M059J (cell line): ENCODE data around the gene ZACN. TPM values are rescaled to one million over a fixed set of nuclear protein-coding genes. Genes with fewer than 3 reads are reported as not detected.

Source experiments
- DNase-seq: peaks from one replicate; pipeline ENCODE4 v3.0.0-alpha.2; 2012; ENCODE audit warnings: low read depth
- total RNA-seq: library from RNA; depleted of rRNA; stranded (reverse); fragments of >200 nt; shearing (Covaris generic); gene quantifications from 2 replicates; pipeline ENCODE4 v1.2.3, GENCODE V29; 2014

ZACN gene
- total RNA-seq, 1 experiment from 2014 or later: 0.02 TPM

DNA sequence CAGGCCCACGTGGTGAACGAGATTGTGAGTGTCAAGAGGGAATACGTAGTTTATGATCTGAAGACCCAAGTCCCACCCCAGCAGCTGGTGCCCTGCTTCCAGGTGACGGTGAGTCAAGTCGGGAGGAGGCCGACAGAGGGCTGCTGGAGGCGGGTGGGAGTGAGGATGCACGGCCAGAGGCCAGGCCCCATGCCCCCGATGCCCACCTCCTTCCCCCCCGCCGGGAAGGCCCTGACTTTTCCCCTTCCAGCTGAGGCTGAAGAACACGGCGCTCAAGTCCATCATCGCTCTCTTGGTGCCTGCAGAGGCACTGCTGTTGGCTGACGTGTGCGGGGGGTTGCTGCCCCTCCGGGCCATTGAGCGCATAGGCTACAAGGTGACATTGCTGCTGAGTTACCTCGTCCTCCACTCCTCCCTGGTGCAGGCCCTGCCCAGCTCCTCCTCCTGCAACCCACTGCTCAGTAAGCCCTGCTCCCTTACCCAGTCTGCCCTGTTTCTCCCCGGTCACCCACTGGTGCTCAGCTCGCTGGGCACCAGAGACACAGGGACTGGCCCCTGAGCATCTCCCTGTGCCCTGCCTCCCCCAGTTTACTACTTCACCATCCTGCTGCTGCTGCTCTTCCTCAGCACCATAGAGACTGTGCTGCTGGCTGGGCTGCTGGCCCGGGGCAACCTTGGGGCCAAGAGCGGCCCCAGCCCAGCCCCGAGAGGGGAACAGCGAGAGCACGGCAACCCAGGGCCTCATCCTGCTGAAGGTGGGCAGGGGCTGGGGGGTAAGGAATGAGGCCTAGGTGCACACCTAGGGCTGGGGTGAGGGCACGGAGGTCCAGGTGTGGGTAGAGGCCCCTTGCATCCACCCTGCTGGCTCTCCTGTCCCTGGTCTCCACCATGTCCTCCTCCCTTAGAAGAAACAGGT, 2.6 kb downstream of the ZACN start:
- no peak for DNase-seq

DNA sequence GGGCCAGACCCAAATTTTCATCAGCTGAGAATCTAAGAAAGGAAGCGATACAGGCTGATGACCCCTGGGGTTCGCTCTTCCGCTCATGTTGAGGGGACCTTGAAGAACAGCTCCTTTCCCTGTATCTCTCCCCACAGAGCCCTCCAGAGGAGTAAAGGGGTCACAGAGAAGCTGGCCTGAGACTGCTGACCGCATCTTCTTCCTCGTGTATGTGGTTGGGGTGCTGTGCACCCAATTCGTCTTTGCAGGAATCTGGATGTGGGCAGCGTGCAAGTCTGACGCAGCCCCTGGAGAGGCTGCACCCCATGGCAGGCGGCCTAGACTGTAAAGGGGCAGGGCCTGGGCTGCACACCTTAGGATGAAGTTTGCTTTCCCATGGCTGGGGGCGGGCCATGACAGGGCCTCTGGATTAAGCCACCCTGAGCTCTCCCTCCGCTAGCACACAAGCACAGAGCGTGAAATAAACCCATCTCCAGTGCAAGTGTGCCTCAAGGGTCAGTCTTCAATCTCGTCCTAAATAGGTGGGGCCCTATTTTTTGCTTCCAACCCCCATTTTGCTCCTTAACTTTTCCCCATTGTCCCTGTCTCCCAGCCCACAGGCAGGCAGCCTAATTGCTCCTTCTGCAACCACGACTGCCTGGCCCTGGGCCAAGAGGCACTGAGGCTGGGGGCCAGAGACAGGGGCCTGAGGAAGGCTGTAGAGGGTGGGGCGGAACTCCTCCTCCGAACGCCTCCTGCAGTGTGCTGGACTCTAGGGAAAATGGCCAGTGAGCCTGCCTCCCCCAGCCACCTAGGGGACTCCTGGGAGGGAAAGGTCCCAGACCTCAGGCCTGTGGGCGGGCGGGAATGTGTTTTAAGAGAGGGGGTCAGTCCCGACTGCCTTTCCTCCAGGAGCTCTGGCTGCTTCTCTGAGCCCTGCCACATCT, 3.6 kb downstream of the ZACN start:
- DNase-seq: no peak

DNA sequence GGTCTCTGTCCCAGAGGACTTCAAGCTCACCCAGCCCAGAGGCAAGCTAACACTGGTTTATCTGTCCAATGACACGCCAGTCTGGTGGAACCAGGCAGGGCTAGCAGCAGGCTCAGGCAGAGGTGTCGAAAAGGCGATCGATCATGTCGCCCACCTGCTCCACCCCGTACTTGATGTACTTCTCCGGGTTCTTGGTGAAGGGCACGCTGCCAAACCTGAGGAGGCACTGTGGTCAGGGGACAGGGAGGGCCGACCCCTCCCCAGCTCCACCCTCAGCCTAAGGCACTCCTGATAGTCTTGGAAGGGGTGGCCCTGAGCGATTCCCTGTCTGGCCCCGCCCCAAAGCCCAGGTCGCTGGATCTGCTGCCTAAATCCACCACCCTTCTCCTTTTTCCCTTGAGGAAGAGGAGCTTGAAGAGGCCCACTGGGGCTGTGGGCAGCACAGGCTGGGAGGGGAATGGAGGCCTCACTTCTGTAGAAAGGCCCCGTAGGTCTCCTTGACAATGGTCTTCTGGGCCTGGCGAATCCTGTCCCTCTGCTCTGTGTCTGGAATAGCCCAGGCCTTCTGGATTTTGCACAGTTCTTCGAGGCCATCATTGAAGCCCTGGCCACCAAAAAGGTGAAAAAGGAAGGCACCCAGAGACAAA, 4.7 kb downstream of the ZACN start:
- no peak for DNase-seq

DNA sequence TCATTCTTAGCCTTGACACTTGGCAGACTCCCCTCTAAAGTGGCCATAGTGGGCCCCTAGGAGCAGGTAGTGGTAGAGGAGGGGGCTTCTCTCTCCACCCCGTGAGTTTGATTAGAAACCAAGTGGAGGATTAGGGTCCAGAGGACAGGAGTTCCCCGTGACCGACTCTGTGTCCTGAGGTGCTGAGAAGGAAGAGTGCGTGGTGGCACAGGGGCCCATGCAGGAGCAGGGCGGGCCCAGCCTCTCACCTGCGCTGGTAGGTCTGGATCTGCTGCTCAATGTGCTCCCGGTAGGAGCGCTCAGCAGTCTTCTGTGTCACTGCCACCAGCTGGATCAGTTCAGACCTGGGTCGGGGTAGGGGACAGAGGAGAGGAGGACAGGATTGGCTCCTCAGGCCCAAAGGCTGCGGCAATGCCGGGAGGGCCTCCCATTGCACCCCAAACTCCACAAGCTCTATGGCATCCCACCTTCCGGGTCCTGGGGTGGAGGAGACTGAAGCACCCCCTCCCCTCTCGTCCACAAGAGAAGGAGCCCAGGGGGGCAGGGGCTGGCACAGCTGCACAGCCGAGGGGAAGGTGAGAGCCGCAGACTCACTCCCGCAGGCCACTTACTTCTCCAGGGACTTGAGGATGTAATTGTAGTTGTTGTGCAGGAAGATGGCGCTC, 6.2 kb downstream of the ZACN start:
- DNase-seq: no peak

DNA sequence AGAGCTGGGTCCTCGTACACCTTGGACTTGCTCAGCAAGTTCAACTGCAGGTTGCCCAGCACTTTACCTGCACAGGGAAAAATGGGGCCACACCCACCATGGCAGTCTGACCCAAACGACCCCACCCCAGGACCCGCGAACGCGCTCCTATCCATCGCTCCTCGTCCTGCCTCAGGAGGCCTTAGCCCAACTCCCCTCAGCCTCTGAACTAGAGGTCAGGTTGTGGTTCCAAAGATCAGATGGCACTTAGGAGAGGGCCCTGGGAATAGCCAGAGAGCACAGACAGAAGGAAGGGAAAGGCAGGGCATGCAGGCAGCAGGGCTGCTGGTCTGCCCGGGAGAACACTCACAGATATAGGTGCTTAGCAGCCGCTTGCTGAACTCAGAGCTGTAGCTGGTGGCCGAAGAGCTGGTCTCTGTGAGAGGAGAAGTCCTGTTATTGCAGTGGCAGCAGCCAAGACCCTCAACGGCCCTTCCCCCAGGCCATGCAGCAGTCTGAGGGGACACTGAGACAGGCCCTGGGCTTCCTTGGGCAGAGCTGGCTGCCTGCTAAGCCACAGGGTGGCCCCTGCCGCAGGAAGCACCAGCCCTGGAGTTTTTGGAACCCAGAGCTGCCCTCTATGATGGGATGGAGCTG, 6.9 kb downstream of the ZACN start:
- no peak for DNase-seq

DNA sequence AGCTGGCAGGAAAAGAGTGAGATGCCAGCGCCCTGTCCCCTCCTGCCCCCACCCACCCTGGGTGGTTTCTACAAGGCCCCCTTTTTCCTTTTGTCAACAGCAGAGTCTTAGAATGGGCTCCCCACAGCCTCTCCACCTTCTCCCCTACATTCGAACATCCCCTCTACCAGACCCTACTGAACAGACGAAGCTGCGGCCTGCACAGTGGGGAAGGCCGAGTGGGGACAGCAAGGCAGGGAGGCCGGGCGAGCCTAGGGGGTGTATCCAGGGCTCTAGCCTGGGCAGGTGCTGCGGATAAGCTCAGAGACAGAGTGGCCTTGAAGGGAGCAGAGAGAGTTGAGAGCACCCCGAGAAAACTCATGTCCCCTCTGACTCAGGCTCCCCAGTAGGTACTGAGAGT, 7.4 kb downstream of the ZACN start:
- DNase-seq: no peak

DNA sequence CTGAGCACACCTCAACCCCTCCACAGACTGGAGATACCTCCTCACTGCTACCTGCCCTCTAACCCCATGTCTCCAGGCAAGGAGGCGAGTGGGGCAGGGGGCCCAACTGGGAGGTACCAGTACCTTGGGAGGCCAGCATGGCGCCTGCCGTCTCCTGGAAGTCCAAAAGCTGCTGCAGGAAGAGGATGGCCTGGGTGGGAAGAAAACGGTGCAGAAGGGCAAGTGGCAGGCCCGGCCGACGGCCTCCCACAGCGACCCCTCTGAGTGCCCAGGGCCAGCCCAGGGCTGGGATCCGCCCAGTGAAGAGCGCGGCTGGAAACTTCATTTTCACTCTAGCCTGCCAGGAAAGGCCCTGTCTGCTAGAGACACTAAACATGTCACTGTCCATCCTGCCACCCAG, 8.5 kb downstream of the ZACN start:
- no peak for DNase-seq

DNA sequence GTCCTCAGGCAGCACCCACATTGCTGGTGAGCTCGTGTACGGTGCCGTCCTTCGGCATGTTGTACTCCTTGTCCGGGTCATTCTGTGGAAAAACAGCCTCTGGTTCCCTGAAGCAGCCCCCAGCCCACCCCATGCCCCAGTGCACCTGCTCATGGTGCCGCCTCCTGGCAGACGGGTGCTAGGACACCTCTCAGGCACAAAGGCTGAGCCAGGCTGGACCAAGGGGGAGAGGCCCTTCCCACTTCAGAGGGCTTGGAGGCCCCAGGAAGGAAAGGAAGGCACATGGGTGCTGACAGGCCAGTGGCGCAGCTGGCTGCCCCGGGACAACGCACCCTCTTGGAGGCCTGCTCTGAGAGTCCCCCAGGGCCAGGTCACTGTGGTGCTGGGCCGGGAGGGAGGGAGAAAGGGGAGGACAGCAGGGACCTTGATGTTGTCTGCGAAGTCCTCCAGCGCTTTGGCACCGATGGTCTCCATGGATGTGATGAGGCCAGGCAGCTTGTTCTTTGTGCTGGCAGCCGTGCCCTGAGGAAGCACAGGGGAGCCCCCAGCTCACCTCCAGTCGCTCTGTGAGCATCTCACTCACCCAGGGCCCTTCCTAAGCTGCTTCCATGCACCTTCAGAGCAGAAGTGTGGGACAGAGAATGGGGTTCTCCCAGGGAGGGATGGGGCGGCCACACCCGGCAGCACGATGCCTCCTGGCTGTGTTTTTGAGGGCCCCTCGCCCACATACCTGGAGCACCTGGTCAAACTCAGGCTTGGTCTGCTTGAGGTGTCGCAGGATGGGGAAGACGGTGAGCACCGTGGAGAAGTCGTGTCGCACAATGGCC, 9.3 kb downstream of the ZACN start:
- no peak for DNase-seq

DNA sequence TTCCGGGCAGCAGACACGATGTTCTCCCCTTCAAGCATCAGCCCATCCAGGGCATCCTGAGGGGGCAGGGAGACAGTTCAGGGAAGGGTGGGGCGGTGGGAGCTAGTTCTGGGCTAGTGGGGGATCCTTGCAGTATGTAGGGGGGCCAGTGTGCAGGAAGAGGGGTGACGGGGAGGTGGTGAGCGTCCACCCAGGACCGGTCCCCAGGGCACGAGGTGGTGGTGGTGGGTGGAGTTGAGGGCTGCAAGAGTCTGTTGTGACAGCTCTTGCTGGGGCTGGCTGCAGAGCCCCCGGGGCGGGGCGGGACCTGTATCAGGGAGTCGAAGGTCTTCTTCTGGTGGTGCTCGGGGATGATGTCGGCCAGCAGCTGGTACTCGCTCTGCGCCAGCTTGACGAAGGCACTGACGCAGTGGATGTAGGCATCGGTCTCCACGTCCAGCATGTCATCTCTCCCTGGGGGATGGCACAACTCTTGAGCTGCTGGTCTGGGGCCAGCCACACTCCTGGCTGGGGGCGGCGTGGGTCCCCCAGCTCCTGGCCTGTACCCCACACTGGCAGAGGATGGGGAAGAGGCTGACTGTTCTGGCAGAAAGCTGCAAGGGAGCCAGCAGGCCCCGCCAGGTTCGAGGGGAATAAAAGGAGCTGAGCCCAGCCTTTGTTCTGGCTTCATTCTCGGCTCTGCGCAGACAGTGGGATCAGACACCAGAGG, 10.0 kb downstream of the ZACN start:
- no peak for DNase-seq

DNA sequence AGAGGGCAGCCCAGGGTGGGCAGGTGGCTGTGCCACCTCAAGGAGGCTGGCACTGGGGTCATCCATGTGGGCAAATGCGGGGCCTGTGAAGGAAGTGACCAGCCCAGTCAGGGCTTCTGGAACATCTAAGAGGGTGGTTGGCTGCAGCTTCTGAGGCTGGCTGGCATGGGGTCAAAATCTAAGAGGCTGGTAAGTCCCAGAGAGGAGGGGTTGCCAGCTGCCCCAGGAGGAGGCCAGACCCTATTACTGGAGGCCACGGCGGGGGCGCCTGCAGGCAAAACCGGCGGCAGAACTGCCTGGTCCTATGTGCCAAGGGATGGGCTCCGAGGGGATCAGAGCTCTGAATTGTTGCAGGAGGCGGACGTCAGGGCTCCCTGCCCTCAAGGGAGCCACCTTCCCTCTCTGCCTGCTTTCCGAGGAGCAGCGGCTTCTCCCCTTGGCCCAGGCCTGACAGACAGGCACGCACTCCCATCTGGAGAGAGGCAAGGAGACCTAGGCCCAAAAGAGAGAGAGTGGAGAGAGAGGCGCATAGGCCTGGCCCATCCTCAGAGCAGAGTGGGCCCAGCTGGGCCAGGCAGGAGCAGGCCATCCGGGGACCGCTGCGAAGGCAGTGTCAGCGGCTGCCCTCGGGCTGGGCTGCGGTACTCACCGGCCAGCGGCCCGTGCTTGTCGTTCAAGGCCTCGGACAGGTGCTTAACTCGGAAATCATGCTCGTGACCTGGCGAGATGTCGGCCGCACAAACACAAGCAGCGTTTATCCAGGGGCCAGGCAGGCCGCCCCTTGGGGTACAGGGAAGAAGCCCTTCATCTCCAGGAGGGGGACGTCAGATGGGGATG, 10.9 kb downstream of the ZACN start:
- no peak for DNase-seq

DNA sequence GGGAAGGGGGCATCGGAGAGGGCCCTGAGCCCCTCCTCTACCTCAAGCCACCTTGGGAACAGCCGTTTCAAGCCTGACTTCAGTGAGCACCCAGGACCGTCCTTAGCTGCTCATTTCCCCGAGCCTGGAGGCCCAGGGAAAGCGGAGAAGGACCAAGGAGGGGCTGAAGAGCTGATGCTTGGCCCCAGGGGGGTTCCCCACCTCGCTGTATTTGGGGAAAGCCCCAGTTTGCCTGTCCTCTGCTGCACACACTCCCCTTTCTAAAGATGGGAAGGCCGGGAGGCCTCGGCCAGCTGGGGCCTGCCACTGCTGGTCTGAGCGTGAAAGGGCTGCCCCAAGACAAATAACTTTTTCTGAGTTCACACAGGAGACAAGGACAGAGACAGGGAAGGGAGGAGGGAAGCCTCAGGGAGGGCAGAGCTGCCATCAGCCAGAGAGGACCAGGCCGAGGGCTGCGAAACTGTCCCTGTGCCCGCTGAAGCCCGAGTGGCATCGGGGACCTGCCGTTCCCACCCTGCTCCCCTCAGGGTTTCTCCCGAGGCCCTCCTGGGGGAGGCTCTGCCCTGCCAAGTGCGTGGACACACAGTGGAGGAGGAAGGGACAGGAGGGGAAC, 11.6 kb downstream of the ZACN start:
- no peak for DNase-seq

DNA sequence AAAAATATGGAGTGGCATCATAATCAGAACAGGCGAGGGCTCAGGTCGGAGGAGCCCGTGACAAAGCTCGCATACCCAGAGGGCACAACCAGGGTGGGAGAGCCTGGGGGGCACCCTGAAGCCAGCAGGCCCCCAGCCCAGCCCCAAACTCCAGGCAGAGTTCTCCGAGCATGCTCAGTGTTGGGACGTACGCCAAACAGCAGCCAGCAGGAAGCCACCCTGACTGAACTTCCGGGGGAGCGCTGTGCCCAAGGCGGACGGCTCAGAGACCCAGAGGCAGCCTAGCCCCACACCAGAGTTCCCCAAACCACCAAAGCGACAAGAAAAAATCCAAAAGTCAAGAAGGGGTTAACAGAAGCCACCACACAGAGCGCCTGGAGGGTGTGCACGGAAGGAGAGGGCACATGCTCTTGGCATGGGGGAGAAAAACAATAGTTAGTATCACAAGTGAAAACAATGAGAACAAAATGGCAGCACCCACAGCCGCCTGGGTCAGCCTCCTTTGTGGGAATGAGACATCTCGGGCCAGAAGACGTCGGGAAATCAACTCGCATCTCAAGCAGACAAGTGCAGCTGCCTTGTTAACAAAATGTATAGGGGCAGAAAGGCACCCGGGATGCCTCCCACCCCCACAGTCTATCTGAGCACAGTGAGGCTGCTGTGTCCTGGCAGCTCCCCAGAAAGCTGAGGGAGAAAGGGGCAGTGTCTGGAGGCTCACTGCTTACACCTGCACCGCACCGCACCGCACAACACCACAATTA, 12.7 kb downstream of the ZACN start:
- DNase-seq: no peak

DNA sequence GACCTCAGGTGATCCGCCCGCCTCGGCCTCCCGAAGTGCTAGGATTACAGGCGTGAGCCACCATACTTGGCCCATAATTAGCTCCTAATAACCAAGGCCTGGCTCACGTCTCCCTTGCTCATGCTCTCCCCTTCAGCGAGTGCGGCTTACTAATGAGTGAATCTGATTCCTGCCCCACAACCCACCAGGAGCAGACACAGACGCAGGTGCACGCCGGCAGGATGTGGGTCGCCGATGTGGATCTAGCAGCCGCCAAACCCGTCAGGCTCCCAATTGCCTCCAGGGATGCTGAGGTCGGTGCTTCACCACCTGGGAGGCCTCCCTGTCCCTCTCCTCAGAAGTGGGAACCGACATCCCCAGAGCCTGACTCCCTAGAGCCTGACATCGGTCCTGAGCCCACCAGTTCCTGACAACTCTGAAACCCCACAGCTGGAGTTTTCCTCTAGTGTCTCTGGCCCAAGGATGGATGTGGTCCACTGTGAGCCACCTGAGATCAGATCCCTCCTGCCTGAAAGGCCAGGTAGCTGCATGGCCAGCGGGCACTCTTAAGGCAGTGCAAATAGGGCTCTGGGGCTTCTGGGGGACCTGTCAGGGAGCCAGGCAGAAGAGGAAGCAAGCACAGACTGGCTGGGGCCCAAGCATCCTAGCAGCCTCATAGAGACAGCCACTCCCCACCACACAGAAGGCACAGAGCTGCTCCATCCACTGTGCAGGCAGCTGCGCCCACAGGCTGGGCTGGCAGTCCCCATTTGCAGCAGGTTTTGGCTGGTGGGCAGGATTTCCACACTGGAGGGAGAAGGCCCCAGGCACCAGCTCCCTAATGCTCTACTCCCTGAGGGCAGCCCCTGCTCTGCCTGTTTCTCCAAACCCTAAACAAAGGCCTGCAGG, 13.8 kb downstream of the ZACN start:
- DNase-seq: no peak

DNA sequence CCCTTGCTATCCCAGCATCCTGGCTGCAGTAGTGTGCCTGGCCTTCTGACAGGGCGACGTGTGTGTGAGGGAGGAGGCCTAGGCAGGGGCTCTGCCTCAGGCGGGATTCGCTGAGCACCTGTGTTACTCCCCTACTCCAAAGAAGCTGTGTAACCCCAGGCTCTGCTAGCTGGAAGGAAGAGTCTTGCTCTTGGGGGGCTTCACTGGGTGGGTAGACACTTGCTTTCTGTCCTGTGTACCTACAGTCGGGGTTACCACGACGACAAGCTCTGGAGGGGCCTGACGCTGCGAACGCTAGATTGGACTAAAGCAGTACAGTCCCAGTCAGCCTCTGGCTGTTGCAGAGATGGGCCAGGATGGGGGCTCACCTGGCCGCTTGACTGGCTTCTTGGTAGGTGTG, 15.1 kb downstream of the ZACN start:
- DNase-seq: no peak

DNA sequence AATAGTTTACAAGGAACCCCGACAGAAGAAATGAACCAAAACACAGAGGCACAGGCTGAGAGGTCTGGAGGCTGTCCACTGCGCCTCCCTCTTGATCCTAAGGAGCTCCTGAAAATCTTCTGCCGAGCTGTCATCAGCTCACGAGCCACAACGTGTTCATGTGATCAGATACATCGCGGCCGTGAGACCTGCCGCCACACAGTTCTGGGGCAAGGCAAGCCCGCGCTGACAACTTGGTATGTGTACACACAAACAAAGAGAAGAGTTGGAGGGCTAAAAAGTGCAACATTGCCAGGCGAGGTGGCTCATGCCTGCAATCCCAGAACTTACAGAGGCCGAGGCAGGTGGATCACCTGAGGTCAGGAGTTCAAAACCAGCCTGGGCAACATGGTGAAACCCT, 17.0 kb downstream of the ZACN start:
- no peak for DNase-seq

DNA sequence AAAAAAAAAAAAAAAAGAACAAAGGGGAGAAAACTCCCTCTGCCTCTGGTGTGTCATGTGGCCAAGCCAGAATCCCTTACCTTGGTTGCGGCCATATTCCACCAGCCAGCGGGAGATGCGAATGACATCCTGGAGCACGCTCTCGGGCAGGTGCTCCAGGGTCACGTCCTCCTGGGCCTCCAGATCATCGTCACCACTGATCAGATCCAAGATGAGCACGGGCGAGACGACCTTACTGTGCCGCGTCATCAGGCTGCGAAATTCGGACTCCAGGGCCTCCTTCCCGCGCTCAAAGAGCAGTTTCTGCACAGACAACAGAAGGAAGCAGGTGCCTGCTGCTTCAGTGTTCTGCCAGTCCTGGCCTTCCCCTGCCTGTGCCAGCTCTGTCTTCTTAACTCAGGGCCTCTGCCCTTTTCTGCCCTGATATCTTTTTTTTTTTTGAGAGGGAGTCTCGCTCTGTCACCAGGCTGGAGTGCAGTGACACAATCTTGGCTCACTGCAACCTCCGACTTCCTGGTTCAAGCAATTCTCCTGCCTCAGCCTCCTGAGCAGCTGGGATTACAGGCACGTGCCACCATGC, 18.8 kb downstream of the ZACN start:
- no peak for DNase-seq
